Activated naive CD8-positive, alpha-beta T cell treated with anti-CD3 and anti-CD28 coated beads for 36 hours (primary cell): ENCODE results near the gene AFAP1L2. TPM values are rescaled to one million over a fixed set of nuclear protein-coding genes. Genes with fewer than 3 reads are reported as not detected.

ENCODE experiments used
- DNase-seq: peaks from one replicate; pipeline ENCODE4 v3.0.0; 2021
- H3K27ac Mint-ChIP-seq: one replicate; pipeline ENCODE4 v1.8.0; 2022; ENCODE audit warnings: mild to moderate bottlenecking, moderate library complexity, mixed read lengths
- H3K27me3 Mint-ChIP-seq: one replicate; pipeline ENCODE4 v1.8.0; 2022; ENCODE audit warnings: mild to moderate bottlenecking, mixed read lengths
- H3K36me3 Mint-ChIP-seq: one replicate; pipeline ENCODE4 v1.8.0; 2021; ENCODE audit warnings: mild to moderate bottlenecking, mixed read lengths
- H3K4me1 Mint-ChIP-seq: one replicate; pipeline ENCODE4 v1.8.0; 2021; ENCODE audit warnings: mixed read lengths
- H3K4me3 Mint-ChIP-seq: one replicate; pipeline ENCODE4 v1.8.0; 2022; ENCODE audit warnings: mild to moderate bottlenecking, moderate library complexity, mixed read lengths
- H3K9me3 Mint-ChIP-seq: one replicate; pipeline ENCODE4 v1.8.0; 2022; ENCODE audit warnings: mixed read lengths
- total RNA-seq, 2 experiments: library from RNA; stranded (reverse); gene quantifications; one replicate each; pipeline ENCODE4 v1.2.3, GENCODE V29; 2021

Gene AFAP1L2
- total RNA-seq, 2 experiments from 2014 or later = 3.2 to 4.6 TPM

- H3K27me3 Mint-ChIP-seq = peaks cover 1% of the 10 kb centered on the region
- no peaks in the 10 kb centered on the region for H3K4me1 Mint-ChIP-seq
- no peak overlapping the region for H3K27ac Mint-ChIP-seq
- no peaks in the 10 kb centered on the region for H3K9me3 Mint-ChIP-seq
- DNase-seq = no peak
- H3K36me3 Mint-ChIP-seq = no peaks in the 10 kb centered on the region
- no peak overlapping the region for H3K4me3 Mint-ChIP-seq
Observed at GRCh38 chr10:114328874-114329273, 75.4 kb downstream of the AFAP1L2 start.

DNA sequence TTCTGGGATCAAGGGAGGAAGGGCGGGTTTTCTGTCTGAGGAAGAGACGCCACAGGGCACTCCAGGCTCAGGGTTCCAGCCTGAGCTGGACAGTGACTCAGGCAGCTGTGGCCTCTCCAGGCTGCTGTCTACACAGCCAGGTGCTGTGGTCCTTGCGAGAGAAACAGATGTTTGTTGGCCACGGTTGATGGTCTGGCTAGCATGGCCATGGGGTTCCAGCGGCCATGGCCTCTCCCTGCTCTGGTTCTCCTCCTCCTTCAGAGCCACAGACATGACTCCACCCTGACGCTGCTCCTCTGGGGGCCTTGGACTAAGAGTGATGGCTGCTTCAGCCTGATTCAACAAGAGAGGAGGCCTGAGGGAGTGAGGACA, 75.9 kb downstream of the AFAP1L2 start:
- Mint-ChIP-seq H3K4me1 (no peaks in the 10 kb centered on the region), H3K4me3 (no peak overlapping the region), H3K27me3 (no peaks in the 10 kb centered on the region), H3K9me3 (no peaks in the 10 kb centered on the region), H3K36me3 (no peaks in the 10 kb centered on the region), H3K27ac (no peak overlapping the region)
- no peak for DNase-seq

DNA sequence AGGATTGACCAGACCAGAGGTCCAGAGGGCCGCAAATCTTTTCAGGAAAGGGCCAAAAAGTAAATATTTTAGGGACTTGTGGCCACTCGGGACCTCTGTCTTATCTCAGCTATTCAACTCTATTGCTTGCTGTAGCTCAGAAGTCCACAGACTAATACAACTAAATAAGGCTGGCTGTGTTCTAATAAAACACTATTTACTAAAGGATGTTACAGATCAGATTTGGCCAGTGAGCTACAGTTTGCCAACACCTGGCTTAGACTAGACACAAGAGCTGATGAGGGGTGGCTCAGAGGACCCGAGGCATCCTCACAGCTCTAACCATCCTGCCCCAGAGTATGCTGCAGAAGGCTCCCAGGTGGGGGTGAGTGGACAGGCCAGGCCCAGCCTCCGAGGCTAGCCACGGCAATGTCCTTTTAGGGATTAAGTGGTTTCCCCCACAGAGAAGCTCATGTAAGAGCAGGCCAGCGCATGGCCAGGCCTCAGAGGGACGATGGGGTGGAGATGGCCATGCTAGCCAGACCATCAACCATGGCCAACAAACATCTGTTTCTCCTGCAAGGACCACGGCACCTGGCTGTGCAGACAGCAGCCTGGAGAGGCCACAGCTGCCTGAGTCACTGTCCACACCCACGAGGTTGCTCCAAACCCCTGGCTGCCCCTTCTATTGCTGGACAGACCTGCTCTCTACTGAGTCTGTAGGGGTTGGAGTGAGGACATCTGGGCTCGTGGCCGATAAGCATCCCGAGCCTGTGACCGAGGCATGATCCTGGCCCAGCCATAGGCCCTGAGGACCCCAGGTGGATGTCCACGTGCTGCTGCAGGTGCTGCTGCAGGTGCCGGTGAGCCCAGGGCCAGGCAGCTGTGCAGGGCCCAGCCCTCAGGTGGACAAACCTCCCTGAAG, 76.5 kb downstream of the AFAP1L2 start:
- H3K36me3 Mint-ChIP-seq = no peaks in the 10 kb centered on the region
- no peak overlapping the region for H3K4me3 Mint-ChIP-seq
- no peaks in the 10 kb centered on the region for H3K9me3 Mint-ChIP-seq
- H3K27me3 Mint-ChIP-seq = no peaks in the 10 kb centered on the region
- H3K27ac Mint-ChIP-seq = no peak overlapping the region
- H3K4me1 Mint-ChIP-seq = no peaks in the 10 kb centered on the region
- DNase-seq = no peak

DNA sequence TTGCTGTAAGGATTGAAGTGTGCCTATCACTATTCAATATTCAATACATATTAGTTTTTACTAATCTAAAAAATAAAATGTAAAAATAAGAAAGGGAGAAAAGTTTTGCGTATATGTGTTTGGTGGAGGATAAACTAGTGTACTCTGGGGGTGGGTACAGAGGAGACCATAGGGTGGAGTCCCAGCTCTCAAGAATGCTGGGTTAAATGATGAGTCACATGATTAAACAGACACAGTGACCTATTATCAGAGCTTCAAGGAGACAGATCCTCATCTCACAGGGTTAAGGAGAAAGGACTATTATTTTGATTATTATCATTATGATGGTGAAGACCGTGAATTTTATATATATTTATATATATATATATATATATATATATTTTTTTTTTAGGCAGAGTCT, 77.5 kb downstream of the AFAP1L2 start:
- DNase-seq = no peak
- Mint-ChIP-seq H3K4me3 (no peak overlapping the region), H3K27ac (no peak overlapping the region), H3K27me3 (no peaks in the 10 kb centered on the region), H3K9me3 (no peaks in the 10 kb centered on the region), H3K4me1 (no peaks in the 10 kb centered on the region), H3K36me3 (no peaks in the 10 kb centered on the region)

DNA sequence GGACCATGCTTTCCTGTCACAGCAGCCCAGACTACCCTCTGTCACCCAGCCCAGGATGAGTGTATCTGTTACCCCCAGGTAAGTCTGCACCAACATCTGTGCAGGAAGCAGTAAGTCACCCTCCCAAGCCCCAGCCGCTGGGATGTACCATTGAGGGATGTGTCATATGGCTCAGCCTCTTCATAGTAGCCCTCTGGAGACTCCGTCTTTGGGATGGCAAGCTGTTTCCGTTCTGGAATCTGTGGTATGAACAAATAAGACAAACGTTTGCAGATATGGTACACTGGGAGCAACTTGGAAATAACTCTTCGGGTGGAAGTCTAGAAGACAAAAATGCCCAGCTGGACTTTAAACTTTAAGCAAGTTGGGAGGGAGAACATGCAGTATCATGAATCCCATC, 81.3 kb downstream of the AFAP1L2 start:
- Mint-ChIP-seq H3K9me3 (no peaks in the 10 kb centered on the region), H3K4me3 (no peak overlapping the region), H3K4me1 (no peaks in the 10 kb centered on the region)

DNA sequence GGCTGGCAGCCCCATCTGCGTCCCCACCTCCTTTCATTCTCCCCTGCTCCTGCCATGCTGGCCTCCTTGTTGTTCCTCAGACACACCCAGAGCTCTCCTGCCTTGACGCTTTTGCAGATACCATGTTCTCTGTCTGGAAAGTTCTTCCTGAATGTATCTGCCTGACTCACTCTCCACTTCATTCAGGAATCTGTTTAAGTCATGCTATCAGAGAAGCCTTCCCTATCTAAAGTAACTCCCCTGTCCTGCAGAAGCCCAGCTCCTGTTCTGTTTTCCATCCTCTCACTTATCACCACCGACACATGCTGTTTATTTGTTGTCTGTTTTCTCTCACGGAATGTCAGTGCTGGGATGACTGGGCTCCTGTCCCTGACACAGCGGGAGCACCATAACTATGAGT, 82.0 kb downstream of the AFAP1L2 start:
- Mint-ChIP-seq H3K36me3 (no peaks in the 10 kb centered on the region), H3K4me3 (no peak overlapping the region), H3K27me3 (no peaks in the 10 kb centered on the region), H3K27ac (no peak overlapping the region), H3K4me1 (no peaks in the 10 kb centered on the region), H3K9me3 (no peaks in the 10 kb centered on the region)
- DNase-seq = no peak

More for the DNA sequence above, 81.3 kb downstream of the AFAP1L2 start:
- H3K27me3 Mint-ChIP-seq = no peaks in the 10 kb centered on the region
- H3K27ac Mint-ChIP-seq = no peak overlapping the region
- no peak for DNase-seq
- H3K36me3 Mint-ChIP-seq = no peaks in the 10 kb centered on the region

- Mint-ChIP-seq H3K4me3 (no peak overlapping the region), H3K4me1 (no peaks in the 10 kb centered on the region), H3K36me3 (no peaks in the 10 kb centered on the region), H3K27me3 (no peaks in the 10 kb centered on the region), H3K9me3 (no peaks in the 10 kb centered on the region), H3K27ac (no peak overlapping the region)
- no peak for DNase-seq
Observed at GRCh38 chr10:114320249-114321116, 83.8 kb downstream of the AFAP1L2 start.

- no peak for DNase-seq
- Mint-ChIP-seq H3K36me3 (no peaks in the 10 kb centered on the region), H3K9me3 (no peaks in the 10 kb centered on the region), H3K27me3 (no peaks in the 10 kb centered on the region), H3K4me3 (no peak overlapping the region), H3K4me1 (no peaks in the 10 kb centered on the region), H3K27ac (no peak overlapping the region)
Observed at GRCh38 chr10:114319406-114320248, 84.7 kb downstream of the AFAP1L2 start.

- no peaks in the 10 kb centered on the region for H3K9me3 Mint-ChIP-seq
- no peak overlapping the region for H3K4me3 Mint-ChIP-seq
- H3K36me3 Mint-ChIP-seq = no peaks in the 10 kb centered on the region
- H3K27me3 Mint-ChIP-seq = no peaks in the 10 kb centered on the region
- no peaks in the 10 kb centered on the region for H3K4me1 Mint-ChIP-seq
- DNase-seq = no peak
- no peak overlapping the region for H3K27ac Mint-ChIP-seq
Observed at GRCh38 chr10:114316744-114317143, 87.6 kb downstream of the AFAP1L2 start.

GRCh38 chr10:114315566-114316420, 88.5 kb downstream of the AFAP1L2 start:
- H3K27me3 Mint-ChIP-seq = no peaks in the 10 kb centered on the region
- no peak overlapping the region for H3K27ac Mint-ChIP-seq
- H3K4me1 Mint-ChIP-seq = no peaks in the 10 kb centered on the region
- no peak overlapping the region for H3K4me3 Mint-ChIP-seq
- no peaks in the 10 kb centered on the region for H3K9me3 Mint-ChIP-seq
- DNase-seq = no peak
- no peaks in the 10 kb centered on the region for H3K36me3 Mint-ChIP-seq

DNA sequence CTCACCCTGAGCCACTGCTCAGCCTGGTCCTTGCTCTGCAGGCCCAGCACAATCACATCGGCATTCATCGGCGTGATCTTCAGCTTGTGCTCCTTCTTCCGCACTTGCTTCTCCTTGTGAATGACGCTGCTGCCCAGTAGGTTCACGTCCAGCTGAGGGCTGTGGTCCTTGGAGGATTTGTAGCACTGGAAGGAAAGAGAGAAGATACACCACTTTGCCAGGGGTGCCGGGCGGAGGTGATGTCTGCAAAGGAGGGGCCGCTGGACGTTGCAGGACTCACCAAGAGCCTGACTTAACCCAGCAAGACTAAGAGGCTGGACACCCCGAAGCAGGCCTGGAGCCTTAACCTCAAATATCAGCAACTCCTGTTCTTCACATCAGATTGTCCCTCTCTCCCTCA, 90.4 kb downstream of the AFAP1L2 start:
- Mint-ChIP-seq H3K27ac (no peak overlapping the region), H3K9me3 (no peaks in the 10 kb centered on the region), H3K4me1 (no peaks in the 10 kb centered on the region), H3K27me3 (no peaks in the 10 kb centered on the region), H3K36me3 (no peaks in the 10 kb centered on the region), H3K4me3 (no peak overlapping the region)
- DNase-seq = no peak

DNA sequence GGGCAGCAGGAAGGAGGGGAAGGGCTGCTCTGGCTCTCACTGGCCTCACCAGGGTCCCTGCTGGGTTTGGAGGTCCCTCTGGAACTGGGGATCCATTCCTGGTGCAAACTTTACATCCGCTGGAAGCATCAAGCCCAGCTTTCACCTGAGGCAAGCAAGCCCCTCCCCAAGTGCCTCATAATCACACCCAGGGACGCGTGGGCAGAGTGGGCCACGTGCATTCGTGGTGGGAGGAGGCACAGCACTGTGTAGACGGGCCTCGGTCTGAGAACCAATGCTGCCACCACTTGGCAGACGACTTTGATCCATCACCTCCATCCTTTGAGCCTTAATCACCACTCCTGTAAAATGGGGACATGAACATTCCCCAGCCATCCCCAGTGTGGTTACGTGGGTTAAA, 91.2 kb downstream of the AFAP1L2 start:
- Mint-ChIP-seq H3K4me1 (no peaks in the 10 kb centered on the region), H3K4me3 (no peak overlapping the region), H3K27me3 (no peaks in the 10 kb centered on the region), H3K9me3 (no peaks in the 10 kb centered on the region), H3K36me3 (no peaks in the 10 kb centered on the region), H3K27ac (no peak overlapping the region)
- no peak for DNase-seq

GRCh38 chr10:114311496-114312209, 92.6 kb downstream of the AFAP1L2 start:
- Mint-ChIP-seq H3K4me3 (no peak overlapping the region), H3K36me3 (no peaks in the 10 kb centered on the region), H3K9me3 (no peaks in the 10 kb centered on the region), H3K4me1 (peaks cover 2% of the 10 kb centered on the region), H3K27me3 (no peaks in the 10 kb centered on the region), H3K27ac (no peak overlapping the region)
- no peak for DNase-seq

DNA sequence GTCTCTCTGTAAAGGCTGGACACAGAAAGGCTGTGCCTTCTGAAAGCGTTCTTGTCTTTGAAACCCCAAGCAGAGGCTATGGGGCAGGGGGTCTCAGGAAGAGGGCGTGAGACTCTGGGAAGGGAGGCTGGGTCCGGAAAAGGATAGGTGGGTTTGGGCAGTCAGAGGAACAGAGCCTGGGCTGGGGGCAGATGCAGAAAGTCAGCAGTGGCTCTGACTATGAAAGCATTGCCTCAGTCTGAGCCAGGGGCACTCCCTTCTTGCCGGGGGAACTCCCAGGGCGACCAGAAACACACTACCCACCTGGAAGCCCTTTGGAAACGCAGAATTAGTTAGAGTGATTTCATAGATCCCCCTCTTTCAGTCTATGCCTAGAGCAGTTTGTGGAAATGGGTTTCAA, 93.3 kb downstream of the AFAP1L2 start:
- H3K27ac Mint-ChIP-seq = no peak overlapping the region
- no peaks in the 10 kb centered on the region for H3K36me3 Mint-ChIP-seq
- no peak for DNase-seq
- H3K27me3 Mint-ChIP-seq = no peaks in the 10 kb centered on the region
- H3K4me1 Mint-ChIP-seq = peaks cover 2% of the 10 kb centered on the region
- no peaks in the 10 kb centered on the region for H3K9me3 Mint-ChIP-seq
- no peak overlapping the region for H3K4me3 Mint-ChIP-seq
